Muscle of arm (tissue), 12 donors: ENCODE measurements around the gene PRR5L. TPM values are rescaled to one million over a fixed set of nuclear protein-coding genes. Genes with fewer than 3 reads are reported as not detected.
"Not testable (repeated sequence)": the region's sequence is repeated elsewhere in the genome, so short reads cannot be mapped to it uniquely, and the experiment has no call there.

ENCODE experiments used
- DNase-seq: peaks from one replicate; pipeline ENCODE4 v3.0.0-alpha.2; 2013
- polyA plus RNA-seq, 12 donors: library from polyadenylated mRNA; unstranded; fragments of 120-200 nt; gene quantifications; one replicate each; pipeline ENCODE4 v1.2.1, GENCODE V29; 2013; ENCODE audit not compliant: insufficient read length in 12 of 12

PRR5L gene
- polyA plus RNA-seq, 12 donors, result 5.0 to 9.3 (median 8.3) TPM; not detected in 2

DNA sequence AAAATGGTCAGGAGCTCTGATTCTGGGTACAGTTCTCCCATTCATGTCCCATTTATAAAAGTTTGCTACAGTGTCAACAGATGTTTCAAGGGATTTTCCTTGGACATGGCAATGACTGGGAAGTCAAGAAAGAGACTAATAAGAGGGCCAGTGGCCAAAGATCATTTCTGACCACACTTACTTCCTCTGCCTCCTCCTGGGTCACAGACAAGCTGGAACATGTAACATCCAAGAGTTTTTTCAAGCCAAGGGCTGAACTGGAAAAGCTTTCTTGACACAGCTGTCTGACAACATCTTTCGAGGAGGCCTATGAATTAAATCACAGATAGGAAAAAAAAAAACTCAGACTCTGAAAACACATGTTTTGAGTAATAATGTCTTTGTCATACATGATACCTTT is 15.6 kb upstream of the PRR5L start:
- DNase-seq, result no peak

DNA sequence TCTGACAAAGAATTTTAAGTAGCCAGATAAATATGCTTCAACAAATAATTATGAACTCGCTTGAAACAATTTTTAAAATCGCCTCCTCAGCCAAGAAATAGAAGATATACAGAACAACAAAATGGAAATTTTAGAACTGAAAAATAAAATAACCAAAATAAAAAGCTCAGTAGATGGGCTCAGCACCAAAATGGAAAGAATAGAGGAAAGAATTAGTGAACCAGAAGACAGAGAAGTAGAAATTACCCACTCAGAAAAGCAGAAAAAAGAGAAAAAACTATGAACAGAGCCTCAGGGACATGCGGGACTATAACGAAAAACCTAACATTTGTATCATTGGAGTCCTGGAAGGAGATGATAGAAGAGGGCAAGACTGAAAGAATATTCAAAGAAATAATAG is 14.2 kb upstream of the PRR5L start:
- no peak for DNase-seq

DNA sequence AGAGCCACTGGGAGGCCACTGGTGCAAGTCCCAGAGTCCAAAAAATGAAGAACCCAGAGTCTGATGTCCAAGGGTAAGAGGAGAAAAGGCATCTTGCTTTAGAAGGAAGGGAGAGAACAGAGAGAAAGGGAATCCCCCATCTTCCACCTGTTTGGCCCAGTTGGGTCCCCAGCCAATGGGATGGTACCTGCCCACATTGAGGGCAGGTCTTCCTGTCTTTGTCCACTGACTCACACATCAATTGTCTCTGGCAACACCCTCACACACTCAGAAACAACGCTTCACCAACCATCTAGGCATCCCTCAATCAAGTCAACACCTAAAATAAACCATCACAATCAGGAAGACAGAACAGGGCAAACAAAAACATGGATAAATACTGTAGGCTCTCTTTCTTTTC is 13.2 kb upstream of the PRR5L start:
- no peak for DNase-seq

DNA sequence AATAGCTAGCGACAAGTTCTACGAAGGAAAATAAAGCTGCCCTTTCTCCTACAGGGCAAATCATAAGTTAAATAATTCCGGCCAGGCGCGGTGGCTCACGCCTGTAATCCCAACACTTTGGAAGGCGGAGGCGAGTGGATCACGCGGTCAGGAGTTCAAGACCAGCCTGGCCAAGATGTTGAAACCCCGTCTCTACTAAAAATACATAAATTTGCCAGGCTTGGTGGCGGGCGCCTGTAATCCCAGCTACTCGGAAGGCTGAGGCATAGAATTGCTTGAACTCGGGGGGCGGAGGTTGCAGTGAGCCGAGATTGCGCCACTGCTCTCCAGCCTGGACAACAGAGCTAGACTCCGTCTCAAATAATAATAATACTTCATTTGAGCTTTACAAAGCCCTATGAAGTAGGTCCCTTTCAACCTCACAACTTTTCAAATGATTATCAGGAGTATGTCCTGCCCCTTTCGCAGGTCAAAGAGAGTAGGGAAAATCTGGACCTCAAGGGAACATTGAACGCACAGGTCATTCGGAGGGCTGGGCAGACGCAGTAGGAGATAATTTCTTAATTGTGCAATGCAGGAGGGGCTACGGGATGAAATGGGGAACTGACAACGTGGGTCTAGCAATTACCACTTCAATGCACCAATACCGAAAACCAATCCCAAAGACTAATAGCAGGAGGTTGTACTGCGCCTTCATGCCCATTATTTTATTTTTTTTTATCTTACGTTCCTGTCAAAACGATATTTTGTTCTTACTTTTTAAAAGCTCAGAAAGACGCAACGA is 7.5 kb upstream of the PRR5L start:
- no peak for DNase-seq

DNA sequence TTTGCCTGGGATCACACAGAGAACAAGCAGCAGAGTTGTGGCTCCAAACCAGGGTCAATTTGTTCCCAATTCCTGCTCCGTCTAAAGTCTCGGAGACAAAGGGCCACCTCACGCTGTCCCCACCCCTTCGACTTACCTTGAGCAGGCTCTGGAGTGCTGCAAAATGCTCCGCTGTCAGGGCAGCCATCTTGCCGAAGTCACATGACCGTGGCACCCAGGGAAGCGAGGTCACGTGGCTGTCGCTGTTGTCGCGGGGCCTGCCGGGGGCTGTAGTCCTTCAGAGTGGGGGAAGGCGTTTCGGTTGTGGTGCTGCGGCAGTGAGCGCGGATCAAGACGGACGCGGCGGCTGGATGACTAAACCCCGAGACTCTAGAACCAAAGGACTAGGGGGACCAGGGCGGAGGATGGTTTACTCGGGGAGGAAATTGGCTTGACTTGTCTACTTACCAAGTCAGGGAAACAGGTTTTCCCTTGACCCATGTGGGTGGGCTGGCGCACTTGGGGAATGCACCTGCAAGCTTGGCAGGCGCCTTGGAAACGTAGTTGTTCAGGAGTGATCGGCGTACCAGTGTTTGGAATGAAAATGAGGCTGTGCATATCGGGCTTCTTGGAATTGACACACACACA is 6.7 kb upstream of the PRR5L start, which contains the start of gene COMMD9:
TSS of gene COMMD9 (minus strand) at position 199 of the 627 bp plus-strand sequence. CDS start at position 187, 12 bp downstream.
- DNase-seq, result peak; percentile 91

DNA sequence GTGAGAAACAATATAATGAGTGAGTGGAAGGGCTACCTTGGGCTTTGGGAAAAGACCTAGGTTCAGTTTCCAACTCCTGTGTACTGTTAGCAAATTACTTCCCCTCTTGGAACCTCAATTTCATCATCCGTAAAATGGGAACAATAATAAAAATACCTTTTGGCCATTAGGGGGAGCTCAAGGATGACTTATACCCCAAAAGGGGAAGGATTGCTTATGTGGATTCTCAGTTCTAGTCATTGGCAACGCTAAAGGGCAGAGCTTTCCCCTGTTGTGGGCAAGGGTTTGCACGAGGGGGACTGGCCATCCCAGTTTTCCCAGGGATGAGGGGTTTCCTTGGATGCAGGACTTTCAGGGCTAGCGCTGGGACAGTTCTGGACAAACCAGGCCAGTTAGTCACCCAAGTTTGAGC is 3.8 kb upstream of the PRR5L start:
- no peak for DNase-seq

DNA sequence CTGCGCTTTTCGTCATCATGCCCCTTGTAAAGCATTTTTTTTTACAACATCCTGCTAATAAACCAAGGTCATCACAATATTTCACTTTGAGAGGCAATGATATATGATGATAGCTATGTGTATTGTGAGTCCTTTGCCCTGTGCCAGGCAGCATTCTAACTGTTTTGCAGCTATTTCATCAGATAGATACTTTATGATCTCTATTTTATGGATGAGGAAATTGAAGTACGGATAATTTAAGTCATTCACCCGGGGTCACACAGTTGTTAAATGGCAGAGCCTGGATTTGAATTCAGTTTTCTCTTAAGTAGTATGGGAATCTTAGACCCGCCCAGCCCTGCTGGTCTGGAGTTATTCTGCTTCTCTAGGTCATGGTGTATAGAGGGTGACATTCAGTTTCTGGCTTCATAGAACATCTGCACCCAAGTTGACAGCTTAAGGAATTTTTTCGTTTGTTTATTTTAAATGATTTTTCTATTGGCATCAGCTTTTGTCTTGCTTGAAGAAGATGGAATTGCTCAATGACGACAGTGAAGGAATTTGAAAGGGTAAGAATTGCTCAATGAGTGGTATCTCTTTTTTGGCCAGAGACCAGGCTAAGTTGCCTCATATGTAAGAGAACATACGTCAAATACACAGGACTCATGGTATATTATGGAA is 926 bp downstream of the PRR5L start:
- DNase-seq, result no peak

DNA sequence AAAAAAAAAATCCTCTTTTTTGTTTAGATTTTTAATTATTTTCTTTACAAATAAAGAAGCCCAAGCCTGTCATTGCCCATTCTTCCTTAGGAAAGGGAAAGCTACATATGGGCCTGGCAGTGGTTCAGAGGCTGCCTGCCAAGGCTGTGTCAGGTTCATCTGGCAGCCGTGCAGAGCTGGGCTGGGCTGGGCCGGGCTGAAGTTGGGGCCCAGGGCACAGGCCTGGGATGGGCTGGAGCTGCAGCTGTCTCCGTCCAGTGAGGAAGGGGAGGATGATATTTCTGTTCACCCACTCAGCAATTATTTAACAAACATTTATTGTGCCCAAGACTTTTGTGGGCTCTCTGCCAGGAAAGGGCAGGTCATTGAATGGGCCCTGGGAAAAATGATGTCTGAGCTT is 4.6 kb downstream of the PRR5L start:
- DNase-seq, result peak; percentile 68

DNA sequence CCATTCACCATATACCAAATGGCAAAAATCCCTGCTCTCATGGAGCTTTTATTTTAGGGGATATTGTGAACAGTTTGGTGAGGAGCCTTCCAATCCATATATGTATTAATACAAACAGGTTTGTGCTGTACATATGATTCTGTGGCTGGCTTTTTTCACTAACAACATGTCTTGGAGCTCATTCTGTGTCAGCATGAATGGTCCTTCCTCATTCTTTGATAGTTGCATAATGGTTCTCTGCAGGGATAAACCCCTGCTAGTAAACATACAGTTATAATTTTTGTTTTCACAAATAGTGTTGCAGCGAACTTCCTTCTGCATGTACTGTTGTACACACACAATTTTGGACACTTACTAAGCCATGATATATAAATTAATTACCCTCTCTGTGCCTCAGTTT is 8.3 kb downstream of the PRR5L start:
- DNase-seq, result no peak

DNA sequence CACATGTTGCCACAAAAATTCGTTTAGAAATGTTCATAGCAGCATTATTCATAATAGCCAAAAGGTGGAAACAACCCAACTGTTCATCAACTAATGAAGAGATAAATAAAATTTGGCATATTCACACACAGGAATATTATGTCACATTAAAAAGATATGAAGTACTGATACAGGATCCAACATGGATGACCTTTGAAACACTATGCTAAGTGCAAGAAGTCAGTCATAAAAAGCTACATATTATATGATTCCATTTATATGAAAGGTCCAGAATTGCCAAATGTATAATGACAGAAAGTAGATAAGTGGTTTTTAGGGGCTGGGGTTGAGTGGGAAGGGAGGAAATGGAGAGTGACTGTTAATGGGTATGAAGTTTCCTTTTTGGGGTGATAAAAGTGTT is 9.0 kb downstream of the PRR5L start:
- DNase-seq, result no peak

DNA sequence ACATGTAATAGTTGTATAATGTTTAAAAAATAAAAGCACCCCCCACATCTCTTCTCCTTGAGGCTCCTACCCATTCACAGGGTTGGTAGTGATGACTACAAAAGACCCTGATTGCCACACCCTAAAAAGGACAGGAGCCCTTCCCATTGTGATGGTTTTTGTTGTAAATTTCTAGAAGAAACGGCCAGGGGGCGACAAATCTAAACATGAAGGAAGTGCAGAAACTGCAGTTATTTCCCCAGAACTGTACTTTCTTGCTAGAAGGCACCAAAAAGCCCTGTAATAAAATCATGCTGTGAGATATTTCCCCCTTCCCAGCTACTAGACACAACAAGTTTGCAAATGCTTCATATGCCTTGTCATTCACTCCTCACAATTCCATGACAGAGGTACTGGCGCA is 10.8 kb downstream of the PRR5L start:
- DNase-seq, result no peak

DNA sequence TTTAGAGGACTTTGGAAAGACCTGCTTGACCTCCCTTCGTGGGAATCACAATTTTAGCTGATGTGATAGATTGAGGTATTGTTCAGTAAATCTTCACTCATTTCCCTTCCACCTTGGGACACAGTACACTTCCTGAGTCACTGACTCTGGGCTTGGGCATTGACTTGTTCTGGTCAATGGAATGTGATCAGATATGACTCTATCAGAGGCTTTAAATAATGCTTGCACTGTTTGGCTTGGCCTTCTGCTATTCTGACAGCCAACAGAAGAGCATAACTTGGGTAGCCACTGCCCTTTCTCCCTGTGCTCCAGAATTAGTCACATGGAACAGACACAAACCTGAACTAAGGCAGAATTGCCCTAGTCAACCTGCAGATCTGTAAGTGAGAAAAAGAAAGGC is 12.5 kb downstream of the PRR5L start:
- DNase-seq, result no peak

DNA sequence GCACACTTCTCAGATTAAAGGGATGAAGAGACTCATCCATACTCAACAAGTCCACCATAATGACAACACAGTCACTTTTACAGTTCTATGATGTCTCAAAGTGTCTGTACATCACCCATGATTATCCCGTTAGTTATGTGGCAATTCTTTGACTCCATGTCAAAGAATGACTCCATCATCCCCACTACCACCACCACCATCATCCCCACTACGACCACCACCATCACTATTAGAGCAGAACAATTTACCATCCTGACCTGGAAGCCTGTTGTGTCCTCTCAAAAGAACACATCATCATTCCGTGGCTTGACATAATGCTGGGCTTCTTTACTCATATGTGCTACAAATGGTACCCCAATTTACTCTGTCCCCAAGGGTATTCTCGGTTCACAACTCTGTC is 13.7 kb downstream of the PRR5L start:
- no peak for DNase-seq

DNA sequence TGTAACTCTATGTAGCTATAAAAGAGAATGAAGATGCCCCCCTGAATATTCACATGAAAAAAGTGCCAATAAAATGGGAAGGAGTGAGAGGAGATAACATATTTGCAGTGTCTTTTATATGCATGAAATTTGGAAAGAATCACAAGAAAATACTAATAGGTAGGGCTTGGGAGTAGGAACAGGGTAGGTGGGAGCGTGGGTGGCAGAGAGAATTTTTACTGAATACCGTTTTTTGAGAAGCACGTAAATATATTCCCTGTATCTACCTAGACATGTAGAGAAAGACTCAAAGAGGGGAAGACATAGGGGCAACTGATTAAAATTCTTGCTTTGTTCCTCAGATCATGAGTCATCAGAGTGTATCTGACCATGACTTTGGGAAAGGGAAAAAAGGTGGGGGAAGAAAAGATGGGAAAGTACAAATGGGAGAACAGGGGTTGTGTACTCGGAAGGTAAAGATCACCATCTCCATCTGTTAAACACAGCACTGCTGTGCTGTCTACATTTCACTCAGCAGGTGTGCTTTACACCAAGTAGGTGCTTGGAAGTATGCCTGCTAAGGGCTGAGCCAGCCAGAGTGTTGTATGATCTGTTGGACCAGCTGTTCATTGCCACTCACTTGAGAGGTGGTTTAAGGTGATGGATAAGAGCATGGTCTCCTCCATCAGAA is 16.0 kb downstream of the PRR5L start:
- DNase-seq, result no peak

DNA sequence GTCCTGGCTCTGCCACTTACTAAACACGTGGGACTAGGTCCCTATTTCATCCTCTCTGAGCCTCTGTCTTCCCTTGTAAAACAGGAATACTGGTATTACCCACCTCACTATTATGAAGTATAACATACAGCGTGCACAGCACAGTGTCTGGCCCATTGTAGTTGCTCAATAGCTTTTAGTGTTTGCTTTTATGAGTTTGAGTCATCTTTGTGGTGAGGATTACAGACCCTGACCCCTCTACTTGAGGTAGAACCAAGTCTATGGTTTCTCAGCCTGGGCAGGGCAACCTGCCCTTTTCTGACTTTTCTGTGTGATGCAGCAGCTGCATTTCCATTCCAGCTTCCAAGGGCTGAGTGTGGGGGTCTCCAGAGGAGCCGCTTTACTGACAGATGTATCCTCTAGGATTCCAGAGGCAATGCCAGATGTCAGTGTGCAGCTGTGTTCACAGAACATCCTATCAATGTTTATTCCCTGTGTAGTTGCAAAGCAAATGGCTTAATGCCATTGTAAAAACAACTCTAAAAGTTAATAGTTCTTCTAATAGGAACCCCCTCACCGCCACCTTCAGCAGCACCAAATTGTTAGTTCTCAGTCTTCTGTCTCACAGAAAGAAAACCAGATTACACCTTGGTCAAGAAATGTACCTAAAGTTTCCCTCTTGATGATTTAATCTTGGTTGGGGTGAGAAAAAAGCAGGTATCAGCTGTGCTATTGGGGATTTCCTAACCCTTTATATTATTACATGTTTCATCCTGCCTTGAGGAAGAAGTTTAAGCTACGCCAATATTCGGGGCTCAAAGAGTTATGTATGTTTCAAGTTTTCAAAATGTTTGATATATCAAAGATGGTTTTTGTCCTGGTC is 16.8 kb downstream of the PRR5L start:
- DNase-seq, result peak; percentile 45

DNA sequence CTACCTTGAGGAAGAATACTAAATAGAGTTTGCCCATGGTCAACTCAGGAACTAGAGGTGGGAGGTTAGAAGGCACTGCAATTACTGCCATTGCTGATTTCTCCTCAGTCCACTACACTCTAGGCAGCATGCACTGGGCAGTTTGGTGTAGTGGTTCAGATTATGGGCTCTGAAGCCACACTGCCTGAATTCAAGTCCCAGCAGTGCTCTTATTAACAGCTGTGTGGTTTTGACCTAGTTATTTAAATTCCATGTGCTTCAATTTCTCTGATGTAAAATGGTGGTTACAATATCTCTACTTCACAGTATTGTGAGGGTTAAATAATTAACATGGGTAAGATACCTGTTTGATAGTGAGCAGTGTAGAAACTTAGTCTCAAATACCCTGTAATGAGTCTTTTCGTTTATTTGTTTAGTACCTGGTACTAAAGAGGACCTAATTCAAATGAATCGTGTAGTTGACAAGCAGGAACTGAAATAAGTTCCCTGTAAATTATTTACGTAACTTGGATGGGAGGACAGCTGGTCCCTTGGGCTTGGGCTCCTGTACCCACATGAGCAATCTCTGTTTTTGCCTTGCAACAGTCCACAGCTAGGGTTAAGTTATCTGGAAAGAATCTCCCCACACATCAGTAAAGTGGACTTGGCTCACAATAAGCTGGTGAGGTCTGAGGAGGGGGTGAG is 17.8 kb downstream of the PRR5L start:
- DNase-seq, result no peak

DNA sequence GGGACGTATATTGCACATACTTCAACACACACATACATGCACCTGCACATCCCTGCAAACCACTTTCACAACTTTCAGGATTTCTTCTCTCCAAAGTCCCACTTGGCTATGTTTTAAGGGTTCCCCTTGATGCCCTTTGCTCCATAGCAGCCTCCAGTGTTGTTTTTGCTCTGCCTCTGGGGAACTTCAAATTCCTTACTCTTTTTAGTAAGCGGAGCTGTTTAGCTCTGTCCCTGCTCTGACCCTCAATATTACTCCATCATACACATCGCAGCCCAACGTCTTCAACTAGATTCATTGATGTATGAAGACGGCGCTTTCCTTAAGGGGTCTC is 18.3 kb downstream of the PRR5L start:
- no peak for DNase-seq

DNA sequence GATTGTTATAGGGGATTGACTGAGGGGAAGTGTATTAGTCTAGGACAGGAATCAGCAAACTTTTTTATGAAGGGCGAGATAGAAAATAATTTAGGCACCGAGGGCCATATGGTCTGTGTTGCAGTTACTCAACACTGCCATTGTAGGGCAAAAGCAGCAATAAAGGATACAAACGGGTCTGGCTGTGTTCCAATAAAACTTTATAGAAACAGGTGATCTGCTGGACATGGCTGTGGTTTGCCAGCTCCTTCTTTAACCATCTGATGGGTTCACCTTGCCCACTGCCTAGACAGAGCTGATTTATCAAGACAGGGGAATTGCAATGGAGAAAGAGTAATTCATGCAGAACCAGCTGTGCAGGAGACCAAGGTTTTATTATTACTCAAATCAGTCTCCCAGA is 20.0 kb downstream of the PRR5L start:
- DNase-seq, result no peak

DNA sequence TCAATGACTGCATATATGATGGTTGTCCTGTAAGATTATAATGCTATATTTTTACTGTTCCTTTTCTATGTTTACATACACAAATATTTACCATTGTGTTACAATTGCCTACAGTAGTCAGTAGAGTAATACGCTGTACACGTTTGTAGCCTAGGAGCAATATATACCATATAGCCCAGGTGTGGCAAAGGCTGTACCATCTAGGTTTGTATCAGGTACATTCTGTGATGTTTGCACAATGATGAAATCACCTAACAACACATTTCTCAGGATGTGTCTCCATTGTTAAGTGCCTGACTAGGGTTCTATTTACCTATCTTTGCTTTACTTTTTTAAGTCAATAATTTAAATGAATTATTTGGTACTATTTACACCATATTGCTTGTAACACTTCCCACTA is 21.9 kb downstream of the PRR5L start:
- no peak for DNase-seq

DNA sequence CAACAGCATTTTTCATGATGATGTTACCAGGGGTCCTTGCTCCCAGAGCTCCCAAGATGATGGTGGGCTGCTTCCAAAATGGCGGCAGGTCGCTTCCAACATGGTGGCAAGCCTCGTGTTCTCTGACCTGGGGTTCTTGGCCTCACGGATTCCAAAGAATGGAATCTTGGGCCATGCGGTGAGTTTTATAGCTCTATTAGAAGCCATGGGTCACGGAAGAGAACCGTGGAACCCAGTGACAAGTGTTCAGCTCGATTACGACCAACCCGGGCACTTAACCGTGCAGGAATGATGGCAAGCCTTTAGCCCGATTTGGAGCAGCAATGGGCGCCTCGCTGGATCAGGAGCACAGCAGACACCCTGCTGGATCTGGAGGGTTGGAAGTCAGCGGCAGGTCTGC is 28.9 kb downstream of the PRR5L start:
- DNase-seq, result not testable (repeated sequence)

DNA sequence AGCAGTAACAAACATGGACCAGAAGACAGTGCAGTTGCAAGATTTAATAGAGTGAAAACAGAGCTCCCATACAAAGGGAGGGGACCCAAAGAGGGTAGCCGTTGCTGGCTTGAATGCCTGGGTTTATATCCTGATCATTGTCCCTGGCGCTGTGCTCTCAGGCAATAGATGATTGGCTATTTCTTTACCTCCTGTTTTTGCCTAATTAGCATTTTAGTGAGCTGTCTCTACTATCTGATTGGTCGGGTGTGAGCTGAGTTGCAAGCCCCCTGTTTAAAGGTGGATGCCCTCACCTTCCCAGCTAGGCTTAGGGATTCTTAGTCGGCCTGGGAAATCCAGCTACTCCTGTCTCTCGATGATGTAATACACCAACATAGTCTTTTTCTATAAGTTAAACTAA is 29.3 kb downstream of the PRR5L start:
- DNase-seq, result not testable (repeated sequence)
